GM10847 (cell line): ENCODE data around the gene CHID1.

Experiments
- POLR2A ChIP-seq: IDR thresholded peaks from 2 replicates; pipeline ENCODE4 v1.6.1; 2011; ENCODE audit not compliant: insufficient read length; ENCODE audit errors: extremely low read depth

Gene CHID1

DNA sequence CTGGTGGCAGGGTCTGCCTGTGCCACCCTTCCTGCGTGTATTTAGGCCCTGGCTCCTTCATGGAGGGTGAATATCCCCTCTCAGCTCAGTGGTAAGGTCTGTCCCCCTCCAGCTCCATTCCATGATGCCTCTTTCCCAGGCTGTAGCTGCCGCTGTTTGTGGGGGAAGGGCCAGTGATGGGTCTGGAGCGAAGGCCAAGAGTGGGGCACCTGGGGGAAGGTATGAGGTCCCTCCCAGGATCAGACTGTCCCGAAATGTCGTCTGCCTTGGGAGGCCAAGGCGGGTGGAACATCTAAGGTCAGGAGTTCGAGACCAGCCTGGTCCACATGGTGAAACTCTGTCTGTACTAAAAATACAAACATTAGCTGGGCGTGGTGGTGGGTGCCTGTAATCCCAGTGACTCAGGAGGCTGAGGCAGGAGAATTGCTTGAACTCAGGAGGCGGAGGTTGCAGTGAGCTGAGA lies 76.7 kb downstream of the CHID1 start:
- TF ChIP-seq POLR2A: no peak

DNA sequence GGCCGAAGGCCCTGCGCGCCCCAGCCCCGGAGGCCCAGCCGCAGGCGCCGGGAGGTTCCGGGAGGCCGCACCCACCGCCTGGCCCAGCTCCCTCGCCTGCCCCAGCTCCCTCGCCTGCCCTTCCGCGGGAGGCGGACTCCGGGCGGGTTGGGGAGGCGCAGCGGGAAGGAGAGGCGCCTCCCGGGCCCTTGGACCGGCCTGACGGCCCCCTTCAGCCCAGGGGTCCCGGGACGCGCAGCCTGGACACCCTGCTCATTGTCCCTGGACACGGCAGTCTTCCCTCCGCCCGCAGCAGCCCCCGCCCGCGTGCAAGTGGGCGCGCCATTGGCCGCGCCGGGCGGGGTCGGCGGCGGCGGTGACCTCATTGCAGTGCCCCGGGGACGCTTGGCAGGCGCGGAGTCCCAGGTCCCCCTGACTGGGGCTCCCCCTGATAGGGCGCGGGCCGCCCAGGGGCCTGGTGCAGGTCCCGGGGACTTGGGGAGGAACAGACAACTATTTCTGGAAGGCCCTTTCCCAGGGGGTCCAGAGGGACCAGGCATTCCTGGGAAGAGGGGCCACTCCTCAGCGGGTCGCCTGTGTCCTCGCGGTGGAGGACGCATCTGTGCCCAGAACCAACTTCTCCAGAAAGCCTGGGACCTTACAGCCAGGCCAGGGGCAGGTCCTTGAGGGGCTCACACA lies 77.4 kb downstream of the CHID1 start:
- TF ChIP-seq POLR2A: no peak

DNA sequence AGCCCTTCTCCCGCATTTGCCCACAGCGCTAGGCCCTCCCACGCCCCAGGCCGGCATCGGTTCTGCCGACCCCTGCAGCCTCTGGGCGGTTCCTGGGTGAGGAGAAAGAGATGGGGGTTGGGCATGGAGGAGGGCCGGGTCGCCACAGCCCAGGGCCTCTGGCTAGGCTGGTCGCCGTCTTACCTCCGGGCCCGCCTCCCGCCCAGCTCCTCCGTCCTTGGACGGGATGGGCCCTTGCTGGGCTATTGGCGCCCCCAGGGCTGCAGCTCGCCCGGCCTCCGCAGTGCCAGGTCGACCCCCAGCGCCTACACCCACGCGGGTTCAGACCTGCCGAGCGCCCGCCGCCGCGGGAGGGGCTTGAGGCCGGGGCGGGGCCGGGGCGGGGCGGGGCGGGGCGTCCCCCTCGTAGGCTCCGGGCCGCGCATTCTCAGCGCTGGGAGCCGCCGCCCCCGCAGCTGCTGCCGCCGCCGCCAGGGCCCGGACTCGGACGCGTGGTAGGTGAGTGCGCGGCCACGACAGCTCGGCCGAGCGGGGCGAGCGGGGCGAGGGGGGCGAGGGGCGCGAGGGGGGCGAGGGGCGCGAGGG lies 78.0 kb downstream of the CHID1 start, which contains the start of gene CD151:
Gene CD151 (plus strand): TSS at position 424 of the 585 bp plus-strand sequence. CDS start 3,118 bp downstream, outside the sequence.
- peak; percentile 25 for TF ChIP-seq POLR2A

DNA sequence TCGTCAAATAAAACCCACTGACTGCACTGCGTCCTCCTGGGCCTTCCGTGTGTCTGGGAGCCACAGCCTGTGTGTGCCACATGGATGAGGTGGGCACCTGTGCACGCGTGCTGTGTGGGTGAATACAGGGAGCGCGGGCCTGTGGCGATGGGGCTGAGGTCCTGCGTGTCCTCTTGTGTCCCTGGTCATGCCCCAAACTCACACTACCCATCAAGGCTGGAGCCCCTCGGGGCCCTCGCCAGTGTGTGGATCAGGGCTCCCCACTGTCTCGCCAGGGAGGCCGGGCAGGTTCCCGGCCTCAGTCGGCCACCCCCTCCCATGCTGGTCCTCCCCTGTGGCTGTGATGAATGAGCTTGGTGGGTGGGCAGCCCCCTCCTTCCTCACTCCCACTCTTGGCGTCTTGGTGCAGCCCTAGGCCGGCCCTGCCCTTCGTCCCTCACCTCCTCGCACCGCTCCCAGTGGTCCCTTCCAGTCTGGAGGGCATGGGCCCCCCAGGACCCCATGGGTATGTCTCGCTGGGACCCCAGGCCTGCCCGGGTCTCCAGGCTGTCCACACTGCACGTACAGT lies 78.6 kb downstream of the CHID1 start:
- TF ChIP-seq POLR2A: no peak

DNA sequence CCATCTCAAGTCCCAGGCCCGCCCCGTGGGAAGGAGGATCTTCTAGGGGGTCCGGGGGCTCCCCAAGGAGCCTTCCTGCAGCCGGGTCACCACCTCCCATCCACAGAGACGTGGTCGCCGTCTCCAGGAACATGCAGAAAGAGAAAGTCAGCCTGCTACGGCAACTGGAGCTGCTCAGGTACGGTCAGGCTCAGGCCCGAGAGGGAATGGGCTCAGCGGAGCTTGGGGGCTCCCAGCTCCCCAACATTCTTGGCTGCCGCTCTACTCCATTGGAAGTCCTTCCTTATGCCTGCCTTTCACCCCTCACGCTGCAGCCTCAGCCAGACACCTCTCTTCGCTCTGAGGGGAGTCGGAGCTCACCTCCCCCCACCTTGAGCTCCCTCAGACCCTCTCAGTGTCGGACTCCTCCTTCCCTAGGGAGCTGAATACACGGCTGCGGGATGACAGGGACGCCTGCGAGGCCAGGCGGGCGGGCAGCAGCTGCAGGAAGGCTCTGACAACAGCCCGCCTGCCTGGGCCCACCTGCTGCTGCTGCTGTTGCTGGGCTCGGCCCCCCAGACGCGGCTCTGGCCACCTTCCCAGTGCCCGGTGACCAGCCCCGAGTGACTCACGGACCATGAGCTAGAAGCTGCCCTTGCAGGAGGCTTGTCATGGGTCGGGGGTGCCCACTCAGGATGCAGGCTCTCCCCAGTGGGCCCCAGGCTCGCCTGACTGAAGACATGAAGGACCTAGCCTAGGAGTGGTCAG lies 79.3 kb downstream of the CHID1 start:
- no peak for TF ChIP-seq POLR2A

DNA sequence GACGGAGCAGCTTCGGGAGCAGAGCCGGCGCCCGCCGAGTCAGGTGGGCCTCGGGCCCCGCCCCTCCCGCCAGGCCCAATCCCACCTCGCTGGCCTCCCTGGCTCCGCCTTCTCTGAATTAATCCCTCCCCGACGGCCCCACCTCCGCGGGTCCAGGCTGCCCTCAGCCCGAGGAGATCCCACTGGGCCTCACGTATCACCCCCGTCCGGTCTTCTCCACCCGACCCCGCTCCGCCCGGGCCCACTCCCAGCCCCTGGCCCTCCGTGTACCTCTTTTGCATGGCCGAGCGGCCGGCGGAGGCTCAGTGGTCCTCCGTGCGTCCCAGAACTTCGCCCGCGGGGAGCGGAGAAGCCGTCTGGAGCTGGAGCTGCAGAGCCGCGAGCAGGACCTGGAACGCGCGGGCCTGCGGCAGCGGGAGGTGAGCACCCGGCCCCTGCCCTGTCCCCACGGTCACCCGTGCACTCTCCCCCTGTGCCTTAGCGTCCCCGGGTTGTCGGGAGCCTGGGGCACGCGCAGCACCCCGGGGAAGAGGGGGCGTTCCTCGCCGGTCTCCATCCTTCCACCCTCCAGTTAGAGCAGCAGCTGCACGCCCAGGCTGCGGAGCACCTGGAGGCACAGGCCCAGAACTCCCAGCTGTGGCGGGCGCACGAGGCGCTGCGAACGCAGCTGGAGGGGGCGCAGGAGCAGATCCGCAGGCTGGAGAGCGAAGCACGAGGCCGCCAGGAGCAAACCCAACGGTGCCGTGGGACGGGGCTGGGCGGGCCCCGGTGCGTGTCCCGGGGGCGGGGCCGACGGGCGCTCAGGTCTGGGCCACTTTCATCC lies 80.1 kb downstream of the CHID1 start:
- TF ChIP-seq POLR2A: no peak

DNA sequence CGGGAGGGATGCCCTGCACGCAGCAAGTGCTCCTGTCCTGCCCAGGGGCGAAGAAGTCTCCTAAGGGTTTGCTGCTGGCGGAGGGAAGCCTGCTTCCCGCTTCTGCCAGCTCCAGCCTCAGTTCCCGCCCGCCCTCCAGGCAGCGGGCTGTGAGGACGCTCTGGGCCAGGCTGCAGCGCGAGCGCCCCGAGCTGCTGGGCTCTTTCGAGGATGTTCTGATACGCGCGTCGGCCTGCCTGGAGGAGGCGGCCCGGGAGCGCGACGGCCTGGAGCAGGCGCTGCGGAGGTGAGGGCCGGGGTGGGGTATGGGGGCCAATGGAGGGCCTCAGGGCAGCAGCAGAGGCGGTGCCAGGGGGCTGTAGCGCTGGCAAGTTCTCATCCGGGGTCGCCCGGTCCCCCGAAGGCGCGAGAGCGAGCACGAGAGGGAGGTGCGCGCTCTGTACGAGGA lies 80.7 kb downstream of the CHID1 start:
- no peak for TF ChIP-seq POLR2A

DNA sequence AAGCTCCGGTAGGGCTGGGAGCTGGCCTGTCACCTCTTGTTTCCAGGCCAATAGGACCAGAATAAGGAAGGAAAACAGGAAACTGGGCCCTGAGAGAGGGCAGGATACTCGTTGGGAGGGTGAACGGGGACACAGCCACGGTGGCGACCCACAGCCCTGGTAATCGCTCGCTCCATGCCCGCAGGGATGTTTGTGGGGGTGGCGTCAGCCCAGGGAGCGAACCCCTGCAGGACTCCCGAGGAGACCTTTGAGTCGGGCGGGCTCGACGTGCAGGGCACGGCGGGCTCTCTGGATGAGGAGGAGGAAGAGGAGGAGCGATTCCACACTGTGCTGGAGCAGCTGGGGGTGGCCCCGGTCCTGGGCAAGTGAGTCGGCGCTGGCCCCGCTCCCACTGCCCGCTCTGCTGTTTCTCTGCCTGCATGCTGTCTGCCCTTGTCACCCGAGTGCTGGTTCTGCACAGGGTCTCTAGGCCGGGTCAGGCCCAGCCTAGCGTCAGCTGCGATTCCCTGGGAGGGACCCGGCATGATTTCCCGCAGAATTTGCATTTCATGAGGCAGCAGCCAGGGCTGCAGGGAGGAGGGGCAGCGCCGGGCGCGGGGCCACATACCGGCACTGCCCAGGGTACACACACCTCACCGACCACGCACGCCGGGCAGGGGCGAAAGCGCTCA lies 81.3 kb downstream of the CHID1 start:
- TF ChIP-seq POLR2A: no peak

DNA sequence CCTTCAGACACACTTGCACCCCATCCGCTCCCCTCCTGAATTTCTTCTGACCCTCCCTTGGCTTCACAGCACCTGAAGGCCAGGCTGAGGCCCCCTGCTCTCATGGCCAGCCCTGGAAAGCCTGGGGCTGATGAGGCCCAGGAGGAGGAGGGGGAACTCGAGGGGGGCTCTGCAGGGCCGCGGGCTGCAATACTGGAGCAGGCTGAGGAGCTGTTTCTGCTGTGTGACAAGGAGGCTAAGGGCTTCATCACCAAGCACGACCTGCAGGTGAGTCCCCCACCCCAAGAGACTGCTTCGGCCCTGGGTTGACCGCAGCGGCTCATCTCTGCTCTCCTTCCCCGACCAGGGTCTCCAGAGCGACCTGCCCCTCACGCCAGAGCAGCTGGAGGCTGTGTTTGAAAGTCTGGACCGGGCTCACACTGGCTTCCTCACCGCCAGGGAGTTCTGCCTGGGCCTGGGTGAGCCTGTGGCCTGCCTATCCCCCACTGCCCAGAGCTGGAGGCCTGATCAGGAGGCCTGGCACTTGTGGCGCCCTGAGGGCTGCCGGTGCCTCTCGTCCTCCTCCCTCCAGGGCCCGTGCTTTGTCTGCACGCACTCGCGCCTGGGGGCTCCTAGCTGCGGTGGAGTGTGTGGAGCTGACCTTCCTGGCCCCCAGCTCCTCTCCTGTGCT lies 82.0 kb downstream of the CHID1 start:
- no peak for TF ChIP-seq POLR2A

DNA sequence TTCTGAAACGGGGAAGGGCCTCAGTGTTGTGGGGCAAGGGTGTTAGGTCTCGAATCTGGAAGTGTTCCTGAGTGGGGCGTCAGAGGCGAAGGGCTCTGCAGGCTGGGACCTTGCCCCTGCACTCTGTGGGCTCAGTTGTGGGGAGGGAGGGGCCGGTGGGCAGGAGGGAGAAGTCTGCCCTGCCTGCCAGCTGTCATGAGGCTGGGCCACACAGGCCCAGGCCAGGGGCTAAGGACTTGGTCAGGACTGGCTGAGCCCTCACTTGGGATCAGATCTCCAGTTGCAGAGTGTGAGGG lies 82.8 kb downstream of the CHID1 start, which contains the start of gene CRACR2B:
Gene CRACR2B (plus strand): TSS at position 23 of the 296 bp plus-strand sequence. CDS start 689 bp downstream, outside the sequence.
- no peak for TF ChIP-seq POLR2A

DNA sequence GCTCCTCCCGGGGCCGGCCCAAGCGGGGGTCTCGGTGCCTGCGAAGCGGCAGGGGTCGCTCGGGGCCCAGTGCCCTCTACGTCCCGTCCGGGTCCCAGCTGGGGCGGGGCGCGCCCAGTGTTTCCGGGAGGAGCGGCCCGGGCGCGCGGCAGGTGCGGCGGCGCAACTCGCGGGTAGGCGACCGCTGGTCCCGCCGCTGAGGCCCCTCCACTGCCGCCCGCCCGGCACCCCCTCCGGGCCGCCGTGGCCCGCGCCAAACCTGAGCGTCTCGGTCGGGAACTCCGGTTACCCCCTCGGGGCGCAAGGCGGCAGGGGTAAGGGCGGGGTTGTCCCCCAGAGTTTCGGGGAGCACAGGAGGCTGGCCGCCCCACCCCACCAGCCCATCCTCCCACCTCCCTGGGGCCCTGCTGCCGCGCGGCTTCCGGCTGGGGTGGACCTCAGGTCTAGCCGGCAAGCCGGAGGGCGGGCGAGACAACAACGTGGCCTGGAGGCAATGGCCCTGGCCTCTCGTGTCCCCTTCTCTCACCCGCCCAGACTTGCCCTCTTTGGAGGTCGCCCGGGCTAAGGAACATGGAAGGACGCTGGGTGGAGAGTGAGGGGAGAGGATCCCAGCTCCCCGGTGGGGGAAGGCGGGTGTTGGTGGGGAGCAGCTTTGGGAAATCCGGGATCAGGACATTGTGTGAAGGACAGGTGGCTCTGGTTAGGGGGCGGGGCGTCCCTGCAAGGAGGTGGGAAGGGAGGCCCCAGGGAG lies 83.3 kb downstream of the CHID1 start:
- no peak for TF ChIP-seq POLR2A

DNA sequence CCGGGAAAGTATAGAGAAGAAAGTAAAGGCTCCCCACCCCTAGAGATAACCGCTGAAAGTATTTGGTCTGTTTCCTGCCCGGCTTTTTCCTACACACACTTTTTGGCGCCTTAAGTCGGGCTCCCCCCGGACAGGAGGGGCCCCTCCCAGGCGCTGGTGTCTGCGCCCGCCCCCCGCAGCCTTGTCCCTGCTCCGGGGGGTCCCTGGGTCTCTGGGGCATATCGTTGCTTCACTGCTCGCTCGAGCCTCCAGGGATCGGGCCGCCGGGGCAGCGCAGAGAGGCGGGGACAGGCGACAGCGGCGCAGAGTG lies 83.8 kb downstream of the CHID1 start:
- no peak for TF ChIP-seq POLR2A

DNA sequence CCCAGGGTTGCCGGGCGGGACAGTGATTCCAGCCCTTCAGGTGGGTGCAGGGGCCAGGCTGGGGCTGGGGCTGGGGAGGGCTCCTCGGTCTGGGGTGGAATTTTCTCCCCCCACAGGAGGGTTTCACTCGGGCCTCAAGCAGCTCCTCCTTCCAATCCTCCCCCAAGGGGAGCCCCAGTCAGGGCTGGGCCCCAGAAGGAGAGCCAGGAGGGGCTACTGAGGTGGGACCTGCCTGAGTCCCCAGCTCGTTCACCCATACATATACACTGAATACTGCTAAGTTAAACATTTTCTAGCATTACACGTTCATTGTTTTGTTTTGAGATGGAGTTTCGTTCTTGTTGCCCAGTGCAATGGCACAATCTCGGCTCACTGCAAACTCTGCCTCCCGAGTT lies 84.4 kb downstream of the CHID1 start:
- no peak for TF ChIP-seq POLR2A
